Endothelial cell of hepatic sinusoid (primary cell): Measurements from ENCODE around the gene FAM83D.

ENCODE experiments used
- in situ Hi-C: cut with HindIII; loops from 2 replicates; pipeline ENCODE4 v1.10.0; 2017; ENCODE audit warnings: low sequenced_read_pairs

The FAM83D gene, protein sequence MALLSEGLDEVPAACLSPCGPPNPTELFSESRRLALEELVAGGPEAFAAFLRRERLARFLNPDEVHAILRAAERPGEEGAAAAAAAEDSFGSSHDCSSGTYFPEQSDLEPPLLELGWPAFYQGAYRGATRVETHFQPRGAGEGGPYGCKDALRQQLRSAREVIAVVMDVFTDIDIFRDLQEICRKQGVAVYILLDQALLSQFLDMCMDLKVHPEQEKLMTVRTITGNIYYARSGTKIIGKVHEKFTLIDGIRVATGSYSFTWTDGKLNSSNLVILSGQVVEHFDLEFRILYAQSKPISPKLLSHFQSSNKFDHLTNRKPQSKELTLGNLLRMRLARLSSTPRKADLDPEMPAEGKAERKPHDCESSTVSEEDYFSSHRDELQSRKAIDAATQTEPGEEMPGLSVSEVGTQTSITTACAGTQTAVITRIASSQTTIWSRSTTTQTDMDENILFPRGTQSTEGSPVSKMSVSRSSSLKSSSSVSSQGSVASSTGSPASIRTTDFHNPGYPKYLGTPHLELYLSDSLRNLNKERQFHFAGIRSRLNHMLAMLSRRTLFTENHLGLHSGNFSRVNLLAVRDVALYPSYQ

DNA sequence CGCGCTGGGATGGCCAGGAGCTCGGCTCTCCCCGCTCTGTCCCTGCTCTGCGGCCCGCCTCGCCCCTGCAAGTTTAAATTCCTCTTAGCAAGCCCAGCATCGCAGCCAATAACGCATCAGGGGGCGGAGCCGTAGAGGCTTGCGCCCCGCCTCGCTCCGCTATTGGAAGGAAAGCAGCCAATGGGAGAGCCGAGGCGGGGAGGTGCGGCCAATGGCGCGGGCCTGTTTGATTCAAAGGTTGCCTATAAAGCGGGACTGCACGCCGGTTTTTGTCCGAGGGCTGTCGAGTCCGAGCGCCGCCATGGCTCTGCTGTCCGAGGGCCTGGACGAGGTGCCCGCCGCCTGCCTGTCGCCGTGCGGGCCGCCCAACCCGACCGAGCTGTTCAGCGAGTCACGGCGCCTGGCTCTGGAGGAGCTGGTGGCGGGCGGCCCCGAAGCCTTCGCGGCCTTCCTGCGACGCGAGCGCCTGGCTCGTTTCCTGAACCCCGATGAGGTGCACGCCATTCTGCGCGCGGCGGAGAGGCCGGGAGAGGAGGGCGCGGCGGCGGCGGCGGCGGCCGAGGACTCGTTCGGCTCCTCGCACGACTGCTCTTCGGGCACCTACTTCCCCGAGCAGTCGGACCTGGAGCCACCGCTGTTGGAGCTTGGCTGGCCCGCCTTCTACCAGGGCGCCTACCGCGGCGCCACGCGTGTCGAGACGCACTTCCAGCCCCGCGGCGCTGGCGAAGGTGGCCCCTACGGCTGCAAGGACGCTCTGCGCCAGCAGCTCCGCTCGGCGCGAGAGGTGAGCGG lies at the start of gene FAM83D:
TSS of gene FAM83D (plus strand) at position 276 of the 792 bp plus-strand sequence. CDS start at position 302, 26 bp downstream.
- in situ Hi-C loops, result no loop called here

DNA sequence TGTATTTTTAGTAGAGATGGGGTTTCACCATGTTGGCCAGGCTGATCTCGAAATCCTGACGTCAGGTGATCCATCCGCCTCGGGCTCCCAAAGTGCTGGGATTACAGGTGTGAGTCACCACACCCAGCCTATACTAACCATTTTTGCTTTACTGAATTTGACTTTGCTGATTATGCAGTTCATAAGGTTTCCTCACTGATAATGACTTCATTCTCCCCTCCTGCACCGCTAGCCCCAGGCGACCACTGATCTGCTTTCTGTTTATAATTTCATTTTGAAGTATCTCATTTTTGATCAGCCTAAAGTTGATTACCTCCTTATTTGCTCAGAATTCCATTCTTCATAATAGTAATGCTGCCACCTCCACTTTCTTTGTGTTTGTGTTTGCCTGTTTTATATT lies 48.7 kb upstream of the FAM83D start:
- in situ Hi-C loops, result no loop called here

DNA sequence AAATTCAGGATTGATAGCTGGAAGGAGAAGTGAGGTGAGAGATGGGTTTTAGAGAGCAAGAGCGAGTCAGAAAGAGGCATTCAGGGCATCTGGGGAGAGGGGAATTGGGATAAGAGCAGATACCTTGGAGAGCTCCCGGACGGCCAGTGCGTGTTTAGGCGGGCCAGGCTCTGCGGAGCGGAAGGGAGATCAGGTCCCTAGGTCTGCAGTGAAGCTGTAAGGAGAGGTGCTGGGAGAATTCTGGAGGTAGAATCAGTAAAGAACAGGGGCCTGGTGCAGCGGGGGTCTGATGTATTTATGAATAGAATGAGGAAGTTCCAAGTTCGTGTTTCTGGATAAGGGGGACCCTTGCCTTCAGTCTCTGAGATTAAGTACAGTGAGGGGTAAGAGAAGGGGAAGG lies 47.4 kb upstream of the FAM83D start:
- in situ Hi-C loops, result no loop called here

DNA sequence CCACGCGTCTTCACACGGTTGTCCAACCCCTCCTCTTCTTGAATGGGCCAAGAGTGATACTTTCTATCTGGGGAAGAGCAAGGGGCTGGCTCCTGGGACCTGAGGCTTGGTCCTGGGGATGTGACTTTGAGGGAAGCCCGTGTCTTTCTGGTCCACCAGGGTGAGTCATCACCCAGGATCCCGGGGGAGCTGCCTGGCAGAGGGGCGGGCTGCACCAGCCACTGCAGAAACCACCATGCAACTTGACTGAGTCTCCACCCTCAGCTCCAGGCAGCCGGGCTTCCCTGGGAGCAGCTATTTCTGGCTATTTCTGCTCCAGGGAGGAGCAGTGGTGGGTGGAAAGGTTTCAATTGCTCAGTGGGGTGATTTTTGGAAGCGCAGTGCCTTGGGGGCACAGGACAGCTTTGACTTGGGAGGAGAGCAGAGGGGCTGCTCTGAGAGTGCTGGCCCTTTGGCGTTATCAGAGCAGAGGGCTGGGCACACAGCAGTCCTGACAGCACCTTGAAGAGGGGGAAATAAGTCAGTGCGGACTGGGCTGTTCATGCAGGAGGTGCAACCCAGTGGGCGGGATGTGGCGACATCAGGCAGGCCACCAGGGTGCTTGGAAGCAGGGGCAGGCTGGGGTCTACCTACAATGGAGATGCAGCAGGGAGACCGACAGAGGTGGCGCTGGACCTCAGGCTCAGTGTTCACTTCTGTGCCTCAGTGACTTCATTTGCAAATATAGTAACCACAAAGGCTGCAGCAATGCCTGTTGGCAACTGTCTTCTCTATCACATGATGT lies 45.1 kb upstream of the FAM83D start:
- in situ Hi-C loops, result no loop called here

DNA sequence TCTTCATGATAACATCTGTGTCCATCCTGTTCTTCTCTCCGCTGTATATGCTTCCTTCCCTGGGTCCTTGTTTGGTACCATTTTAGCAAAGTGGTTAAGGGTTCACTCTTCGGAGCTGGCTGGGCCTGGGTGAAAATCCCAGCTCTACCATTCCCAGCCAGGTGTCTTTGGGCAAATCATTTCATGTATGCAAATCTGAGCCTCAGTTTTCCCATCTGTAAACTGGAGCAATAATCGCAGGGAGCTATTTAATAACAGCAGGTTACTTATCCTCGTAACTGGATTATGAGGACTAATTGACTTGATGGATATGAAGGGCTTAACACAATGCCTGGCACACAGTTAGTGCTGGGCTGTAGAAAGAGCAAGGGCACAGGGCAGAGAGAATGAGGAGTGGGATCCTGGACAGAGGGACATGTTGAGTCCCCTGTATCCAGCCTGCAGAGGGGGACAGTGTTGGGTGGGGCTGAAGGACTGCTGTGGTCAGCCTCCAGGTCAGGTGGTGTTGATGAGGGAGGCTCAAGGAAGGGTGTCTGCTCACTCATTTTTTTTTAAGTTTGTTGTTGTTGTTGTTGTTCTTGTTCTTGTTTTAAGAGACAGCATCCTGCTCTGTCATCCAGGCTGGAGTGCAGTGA lies 44.3 kb upstream of the FAM83D start:
- in situ Hi-C loops, result no loop called here

DNA sequence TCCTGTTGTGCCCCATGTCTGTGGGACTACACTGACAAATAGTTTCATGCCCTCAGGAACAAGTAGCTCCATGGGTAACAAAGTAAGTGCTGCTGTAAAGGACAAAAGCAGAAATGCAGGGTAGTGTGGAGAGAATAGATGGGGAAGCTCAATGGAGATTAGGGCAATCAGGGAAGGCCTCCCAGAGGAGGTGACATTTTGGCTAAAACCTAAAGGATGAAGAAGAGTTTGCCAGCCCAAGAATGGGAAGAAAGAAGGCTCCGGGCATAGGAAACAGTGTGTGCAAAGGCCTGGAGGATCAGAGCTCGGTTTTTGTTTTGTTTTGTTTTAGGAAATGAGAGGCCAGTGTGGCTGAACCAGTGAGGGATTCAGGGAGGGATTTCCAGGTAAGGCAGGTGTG lies 43.6 kb upstream of the FAM83D start:
- in situ Hi-C loops, result no loop called here

DNA sequence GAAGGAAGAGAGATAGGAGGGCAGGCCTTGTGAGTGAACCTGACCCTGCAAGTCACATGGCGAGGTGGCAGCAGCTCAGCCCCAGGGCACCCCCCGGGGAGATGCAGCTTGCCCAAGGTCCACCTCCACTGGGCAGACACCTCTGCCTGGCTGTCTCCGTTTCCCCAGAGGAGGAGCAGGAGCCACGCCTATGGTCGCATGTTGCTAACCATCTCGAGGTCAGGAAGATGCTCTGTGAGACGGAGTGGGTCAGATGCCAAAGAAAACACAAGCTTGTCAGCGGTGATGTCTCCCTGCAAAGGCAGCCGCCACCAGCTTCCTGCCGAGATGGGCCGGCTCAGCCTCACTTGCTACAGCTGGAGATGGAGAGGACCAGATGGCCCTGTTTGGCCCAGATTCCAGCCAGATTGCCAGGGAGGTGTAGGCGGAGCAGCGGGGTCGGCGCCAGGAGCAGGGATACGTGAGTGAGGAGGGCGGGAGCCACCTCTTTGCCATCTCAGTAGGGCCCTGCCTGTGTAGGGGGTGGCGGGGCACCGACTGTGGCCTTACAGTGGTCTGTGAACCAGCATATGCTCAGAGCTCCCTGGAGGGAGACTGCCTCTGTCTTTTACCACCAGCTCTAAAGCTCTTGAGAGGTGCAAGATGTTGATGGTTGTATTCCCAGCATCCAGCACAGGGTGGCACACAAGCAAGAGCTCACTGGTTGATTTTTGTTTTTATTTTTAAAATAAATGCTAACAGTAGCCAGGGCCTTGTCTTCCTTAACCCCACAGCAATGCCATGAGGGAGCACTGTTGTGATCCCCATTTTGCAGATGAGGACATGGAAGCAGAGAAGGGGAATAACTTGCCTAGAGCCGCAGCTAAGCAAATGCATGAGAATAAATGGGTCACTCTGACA lies 42.9 kb upstream of the FAM83D start:
- in situ Hi-C loops, result no loop called here

DNA sequence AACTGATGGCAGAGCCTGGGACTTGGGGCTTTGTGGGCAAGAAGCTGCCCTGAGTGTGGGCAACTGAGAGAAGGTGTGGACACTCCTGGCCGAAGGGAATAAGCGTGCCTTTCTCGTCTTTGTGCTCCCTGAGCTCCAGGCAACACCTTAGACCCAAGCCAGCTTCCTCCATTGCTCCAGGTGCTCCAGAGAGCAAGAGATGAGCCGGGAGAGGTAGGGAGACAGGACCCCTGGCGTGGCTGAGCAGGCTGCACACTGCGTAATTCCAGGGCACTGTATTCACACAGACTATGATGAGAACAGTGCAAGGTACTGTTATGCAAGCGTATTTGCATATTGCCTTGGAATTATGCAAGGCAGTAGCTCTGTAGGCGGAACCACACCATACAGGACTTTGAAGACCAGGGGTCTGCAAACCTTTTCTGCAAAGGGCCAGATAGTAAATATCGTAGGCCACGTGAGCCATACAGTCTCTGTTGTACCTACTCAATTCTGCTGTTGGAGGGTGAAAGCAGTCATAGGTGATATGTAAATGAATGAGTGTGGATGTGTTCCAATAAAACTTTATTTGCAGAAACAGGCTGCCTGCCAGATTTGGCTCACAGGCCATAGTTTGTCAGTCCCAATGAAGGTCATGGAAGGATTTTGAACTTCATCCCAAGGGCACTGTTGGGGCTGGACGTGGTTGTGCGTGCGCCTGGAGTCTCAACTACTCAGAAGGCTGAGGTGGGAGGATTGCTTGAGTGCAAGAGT lies 42.1 kb upstream of the FAM83D start:
- in situ Hi-C loops, result no loop called here

DNA sequence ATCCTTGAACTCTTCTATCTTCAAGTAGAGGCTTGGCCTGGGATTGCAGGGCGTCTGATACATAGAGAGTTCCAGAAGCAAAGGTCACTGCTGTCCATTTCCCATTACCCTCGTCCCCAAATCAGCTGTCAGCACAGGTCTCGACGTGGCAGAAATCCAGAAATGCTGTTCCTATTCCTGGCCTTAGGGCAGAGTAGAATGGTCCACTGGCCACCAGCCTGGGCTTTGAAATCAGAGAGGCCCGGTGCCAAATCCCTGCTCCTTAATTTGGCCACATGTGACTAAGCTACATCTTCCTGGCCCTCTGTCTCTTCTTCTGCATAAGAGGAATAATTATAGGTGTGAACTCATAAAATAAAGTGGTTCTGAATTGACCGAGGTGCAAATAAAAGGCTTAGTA lies 40.9 kb upstream of the FAM83D start:
- in situ Hi-C loops, result no loop called here

DNA sequence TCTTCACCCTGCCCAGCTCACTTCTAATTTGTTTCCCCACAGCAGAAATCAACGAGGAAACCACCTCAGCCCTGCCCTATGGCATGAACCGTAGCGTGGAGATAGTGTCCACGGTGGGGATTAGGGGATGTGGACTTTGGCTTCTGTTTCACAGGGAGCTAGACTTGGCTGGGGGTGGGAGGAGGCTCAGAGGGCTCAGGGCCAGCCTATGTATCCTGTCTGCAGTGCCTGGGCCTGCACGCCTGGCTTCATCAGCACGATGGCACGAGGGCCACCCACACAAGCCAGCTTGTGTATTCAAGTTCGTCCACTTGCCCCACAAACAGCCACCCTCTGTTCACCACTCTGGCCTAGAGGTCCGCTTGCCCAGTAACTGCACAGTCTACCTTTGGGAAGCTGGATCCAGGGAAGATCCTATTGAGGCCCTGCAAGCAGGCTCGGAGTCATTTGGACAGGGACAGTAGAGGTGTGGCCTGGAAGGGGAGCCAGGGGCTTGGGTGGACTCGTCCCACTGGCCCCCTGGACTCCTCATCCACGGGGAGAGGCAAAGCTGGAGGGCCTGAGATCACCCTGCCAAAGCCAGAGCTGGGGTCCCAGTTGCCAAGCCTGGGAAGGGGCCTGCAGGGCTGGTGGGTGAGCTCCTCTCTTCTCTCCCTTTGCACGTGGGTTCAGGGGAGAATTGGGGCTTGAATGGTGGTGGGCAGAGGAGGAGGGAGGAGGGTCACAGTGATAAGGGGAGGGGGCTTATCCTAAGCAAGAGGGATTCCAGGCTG lies 38.0 kb upstream of the FAM83D start:
- in situ Hi-C loops, result no loop called here

DNA sequence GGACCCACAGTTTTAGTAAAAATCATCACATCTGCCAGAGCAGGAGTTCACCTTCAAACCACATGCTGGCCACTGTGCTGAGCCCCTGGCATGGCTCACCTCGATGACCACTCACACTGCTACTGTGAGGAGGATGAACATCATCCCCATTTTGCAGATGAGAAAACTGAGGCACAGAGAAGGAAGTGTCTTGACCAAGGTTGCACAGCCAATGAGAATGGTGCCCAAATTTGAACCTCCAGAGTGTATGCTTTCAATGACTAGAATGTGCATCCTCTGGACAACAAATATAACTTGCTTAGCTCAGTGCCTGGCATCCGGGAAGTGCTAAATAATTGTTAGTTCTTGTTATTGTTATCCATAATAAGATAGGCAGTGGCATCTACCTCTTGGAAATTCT lies 37.2 kb upstream of the FAM83D start:
- in situ Hi-C loops, result no loop called here

DNA sequence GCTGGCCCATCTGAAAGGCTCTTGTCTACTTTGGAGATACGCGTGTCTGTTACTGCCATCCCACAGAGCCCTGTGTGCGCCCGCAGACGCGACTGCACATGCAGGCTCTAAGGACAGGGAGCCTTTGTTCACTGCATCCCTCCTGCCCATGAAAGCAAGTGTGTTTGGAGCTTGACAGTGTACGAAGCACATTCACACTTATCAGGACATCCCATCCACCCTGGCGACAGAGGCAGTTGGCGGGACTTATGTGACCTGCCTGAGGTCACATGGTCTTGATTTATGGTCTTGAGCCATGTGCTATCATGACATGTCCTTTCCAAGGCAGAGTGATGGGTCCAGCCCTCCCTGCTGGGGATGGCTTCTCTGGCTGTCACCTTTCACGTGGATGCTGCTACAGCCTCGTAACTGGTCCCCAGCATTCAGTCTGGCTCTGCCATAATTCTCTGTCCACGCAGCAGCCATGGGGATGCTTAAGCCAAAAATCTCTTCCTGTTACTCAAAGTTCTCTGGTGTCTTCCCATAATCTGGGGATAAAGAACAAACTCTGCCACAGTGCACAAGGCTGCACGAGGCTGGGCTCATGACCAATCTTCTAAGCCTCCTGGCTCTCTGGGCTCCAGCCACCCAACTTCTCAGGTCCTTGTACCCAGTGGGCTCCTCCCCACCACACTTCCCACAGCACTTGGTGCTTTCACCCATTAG lies 36.3 kb upstream of the FAM83D start:
- in situ Hi-C loops, result no loop called here

DNA sequence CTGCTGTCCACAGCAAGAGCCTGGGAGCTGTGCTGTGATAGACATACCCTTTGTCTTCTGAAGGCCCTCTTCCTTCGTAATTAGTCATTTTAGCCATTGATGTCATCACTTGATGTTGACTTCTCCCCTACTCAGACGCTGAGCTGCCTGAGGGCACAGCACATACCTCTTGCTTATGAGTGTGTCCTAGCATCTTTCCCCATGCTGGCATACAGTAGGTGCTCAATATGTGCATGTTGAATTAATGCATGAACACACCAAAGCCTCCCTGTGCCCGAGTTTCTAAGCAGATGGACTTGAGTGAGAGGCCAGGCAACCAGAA lies 35.8 kb upstream of the FAM83D start:
- in situ Hi-C loops, result no loop called here

DNA sequence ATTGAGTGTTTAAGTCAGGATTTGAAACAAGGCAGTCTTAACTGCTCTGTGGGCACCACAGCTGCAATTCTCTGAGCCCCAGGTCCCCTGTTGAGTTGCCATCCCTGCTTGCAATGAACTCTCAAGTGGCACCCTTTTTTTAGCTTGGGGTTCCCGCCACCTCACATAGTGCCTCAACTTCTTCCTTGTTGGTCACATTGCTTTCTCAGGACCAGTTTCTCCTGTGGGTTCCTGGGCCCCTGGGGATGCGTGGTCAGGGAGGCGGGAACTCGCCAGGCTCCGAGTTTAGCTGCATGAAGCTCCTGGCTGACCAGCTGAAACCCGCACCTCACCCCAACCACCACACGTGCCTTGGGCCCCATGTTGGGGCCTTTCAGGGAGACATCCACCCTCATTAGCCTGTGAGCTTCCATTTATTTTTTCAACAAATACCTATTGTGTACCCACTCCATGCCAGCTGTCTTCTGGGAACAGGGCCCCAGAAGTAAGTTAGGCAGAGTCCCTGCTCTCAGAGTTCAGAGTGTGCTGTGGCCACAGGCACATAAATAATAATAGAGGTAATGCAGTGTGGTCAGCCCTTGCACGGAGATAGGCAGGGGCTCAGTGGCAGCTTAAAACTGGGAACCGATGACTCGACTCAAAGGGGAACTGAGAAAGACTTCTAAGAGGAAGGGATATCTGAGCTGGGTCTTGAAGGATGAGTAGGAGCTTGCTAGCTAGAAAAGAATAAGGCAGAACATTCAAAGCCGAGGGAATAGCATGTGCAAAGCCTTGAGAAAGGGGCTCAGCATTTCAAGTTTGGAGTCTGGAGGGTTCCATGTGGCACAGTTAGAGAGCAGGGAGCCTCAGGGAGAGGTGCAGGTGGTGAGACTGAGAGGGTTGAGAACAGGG lies 33.9 kb upstream of the FAM83D start:
- in situ Hi-C loops, result no loop called here

DNA sequence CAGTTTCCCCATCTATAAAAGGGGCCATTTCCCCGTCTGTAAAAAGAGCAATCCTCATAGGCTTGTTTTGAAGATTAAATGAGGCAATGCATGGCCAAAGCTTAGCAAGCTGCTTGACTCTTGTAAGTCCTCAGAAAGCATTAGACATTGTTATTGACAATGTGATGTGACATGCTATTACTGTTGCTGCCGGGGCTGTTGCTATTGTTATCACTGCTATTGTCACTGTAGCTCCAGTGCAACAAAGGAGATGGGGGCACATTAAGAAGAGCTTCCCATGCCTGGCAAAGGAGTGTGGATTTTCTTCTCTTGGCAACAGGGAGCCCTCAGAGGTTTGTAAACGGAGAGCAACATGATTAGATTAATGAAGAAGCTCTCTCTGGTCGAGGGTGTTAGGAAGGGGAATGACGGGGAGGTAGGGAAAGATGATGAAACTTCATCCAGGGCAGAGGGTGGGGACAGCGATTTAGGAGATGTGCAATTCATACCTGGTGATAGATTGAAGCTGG lies 33.1 kb upstream of the FAM83D start:
- in situ Hi-C loops, result no loop called here

DNA sequence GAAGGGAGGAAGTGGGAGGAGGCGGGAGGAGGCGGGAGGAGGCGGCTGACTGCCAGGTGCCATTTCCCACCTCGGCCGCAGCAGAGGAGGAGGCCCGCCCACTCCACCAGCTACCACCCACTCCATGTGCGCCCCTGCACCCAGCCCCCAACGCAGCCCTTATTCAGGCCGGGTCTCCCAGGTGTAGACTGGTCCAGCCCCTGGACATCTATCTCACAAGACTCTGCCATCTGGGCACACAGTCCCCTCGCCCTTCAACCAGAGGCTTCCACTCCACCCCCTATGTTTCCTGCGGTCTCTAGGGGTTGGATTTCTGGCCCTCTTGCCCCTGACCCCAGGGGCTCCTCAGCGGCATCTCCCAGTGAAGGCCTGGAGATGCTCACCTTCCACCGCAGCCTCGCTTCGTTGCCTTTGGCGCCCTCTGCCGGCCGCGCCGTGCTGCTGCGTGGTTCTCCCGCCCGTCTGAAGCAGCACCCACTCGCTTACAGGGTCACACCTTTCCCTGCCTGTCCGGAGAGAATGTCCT lies 32.6 kb upstream of the FAM83D start:
- in situ Hi-C loops, result no loop called here
